Skeletal muscle cell (primary cell): Measurements from ENCODE around the gene CAV3.
A peak's percentile ranks its signal among the peaks of the same experiment; 100 is the strongest.

ENCODE experiments used
- DNase-seq: peaks from one replicate; pipeline ENCODE4 v3.0.0-alpha.2; 2010; ENCODE audit warnings: low read depth
- H3K4me3 ChIP-seq: 2 replicates; pipeline ENCODE4 v1.5.1; 2011; ENCODE audit warnings: low read depth, mild to moderate bottlenecking, control low read depth, low read length, moderate library complexity

CAV3 gene

GRCh38 chr3:8734137-8734878 is 706 bp downstream of the CAV3 start:
- DNase-seq: no peak
- peak overlapping the region; percentile 33 for H3K4me3 ChIP-seq

- peak overlapping the region; percentile 33 for H3K4me3 ChIP-seq
- no peak for DNase-seq
Measured at GRCh38 chr3:8734908-8735307, 1.3 kb downstream of the CAV3 start.

- no peak for DNase-seq
- no peak overlapping the region for H3K4me3 ChIP-seq
Measured at GRCh38 chr3:8736436-8736835, 2.8 kb downstream of the CAV3 start.

GRCh38 chr3:8737301-8737700 is 3.7 kb downstream of the CAV3 start:
- H3K4me3 ChIP-seq: no peak overlapping the region
- DNase-seq: no peak

GRCh38 chr3:8737823-8738222 is 4.2 kb downstream of the CAV3 start:
- no peak for DNase-seq

GRCh38 chr3:8738639-8739038 is 5.0 kb downstream of the CAV3 start:
- no peak overlapping the region for H3K4me3 ChIP-seq
- no peak for DNase-seq

More at GRCh38 chr3:8737823-8738222, 4.2 kb downstream of the CAV3 start:
- no peak overlapping the region for H3K4me3 ChIP-seq

GRCh38 chr3:8739757-8740504 is 6.3 kb downstream of the CAV3 start:
- no peak for DNase-seq
- no peak overlapping the region for H3K4me3 ChIP-seq

GRCh38 chr3:8741581-8742261 is 8.1 kb downstream of the CAV3 start:
- H3K4me3 ChIP-seq: peak overlapping the region; percentile 23

GRCh38 chr3:8743021-8743601 is 9.5 kb downstream of the CAV3 start:
- no peak for DNase-seq

More at GRCh38 chr3:8741581-8742261, 8.1 kb downstream of the CAV3 start:
- peak; percentile 70 for DNase-seq

GRCh38 chr3:8743911-8744310 is 10.3 kb downstream of the CAV3 start:
- no peak overlapping the region for H3K4me3 ChIP-seq
- DNase-seq: no peak

More at GRCh38 chr3:8743021-8743601, 9.5 kb downstream of the CAV3 start:
- H3K4me3 ChIP-seq: no peak overlapping the region

GRCh38 chr3:8745619-8746370 is 12.2 kb downstream of the CAV3 start:
- H3K4me3 ChIP-seq: no peak overlapping the region
- no peak for DNase-seq

- H3K4me3 ChIP-seq: no peak overlapping the region
- DNase-seq: no peak
Measured at GRCh38 chr3:8746780-8747345, 13.3 kb downstream of the CAV3 start.

GRCh38 chr3:8749316-8749715 is 15.7 kb downstream of the CAV3 start:
- no peak for DNase-seq
- H3K4me3 ChIP-seq: no peak overlapping the region

GRCh38 chr3:8752832-8753231 is 19.2 kb downstream of the CAV3 start:
- DNase-seq: no peak
- H3K4me3 ChIP-seq: no peak overlapping the region

GRCh38 chr3:8755097-8755496 is 21.5 kb downstream of the CAV3 start:
- no peak overlapping the region for H3K4me3 ChIP-seq
- DNase-seq: no peak

GRCh38 chr3:8755564-8756237 is 22.1 kb downstream of the CAV3 start:
- H3K4me3 ChIP-seq: no peak overlapping the region
- DNase-seq: no peak

- H3K4me3 ChIP-seq: no peak overlapping the region
Measured at GRCh38 chr3:8756671-8757070, 23.1 kb downstream of the CAV3 start.

More at GRCh38 chr3:8756671-8757070, 23.1 kb downstream of the CAV3 start:
- no peak for DNase-seq
